ENCODE data around the gene PAQR4.
A peak's percentile ranks its signal among the peaks of the same experiment; 100 is the strongest.

The PAQR4 gene

GRCh38 chr16:2992383-2993081, 23.4 kb downstream of the PAQR4 start:
- no peak for DNase-seq
- Mint-ChIP-seq H3K27ac (peak overlapping the region in 1 of 2 donors; percentile 76), H3K4me3 (no peak overlapping the region), H3K4me1 (no peaks in the 10 kb centered on the region), H3K27me3 (peaks cover 12% of the 10 kb centered on the region), H3K9me3 (no peaks in the 10 kb centered on the region)
- ATAC-seq = no peak

- H3K4me3 Mint-ChIP-seq = no peak overlapping the region
- no peaks in the 10 kb centered on the region for H3K4me1 Mint-ChIP-seq
- H3K27me3 Mint-ChIP-seq = peaks cover 14% of the 10 kb centered on the region
- H3K9me3 Mint-ChIP-seq = no peaks in the 10 kb centered on the region
- DNase-seq (no peak), ATAC-seq (no peak)
- H3K27ac Mint-ChIP-seq = peak overlapping the region in 1 of 2 donors; percentile 42
These were observed 27.1 kb downstream of the PAQR4 start for GRCh38 chr16:2996298-2996697.

GRCh38 chr16:2999929-3000328, 30.8 kb downstream of the PAQR4 start:
- H3K27ac Mint-ChIP-seq = peak overlapping the region in 1 of 2 donors; percentile 89
- peaks cover 4% of the 10 kb centered on the region for H3K4me1 Mint-ChIP-seq

GRCh38 chr16:3000540-3000939, 31.4 kb downstream of the PAQR4 start:
- peaks cover 6% of the 10 kb centered on the region for H3K4me1 Mint-ChIP-seq
- H3K4me3 Mint-ChIP-seq = no peak overlapping the region
- H3K9me3 Mint-ChIP-seq = no peaks in the 10 kb centered on the region
- DNase-seq (no peak), ATAC-seq (no peak)
- H3K27ac Mint-ChIP-seq = no peak overlapping the region
- H3K27me3 Mint-ChIP-seq = peaks cover 22% of the 10 kb centered on the region

More at GRCh38 chr16:2999929-3000328, 30.8 kb downstream of the PAQR4 start:
- Mint-ChIP-seq H3K27me3 (peaks cover 18% of the 10 kb centered on the region), H3K4me3 (no peak overlapping the region), H3K9me3 (no peaks in the 10 kb centered on the region)
- no peak for DNase-seq
- no peak for ATAC-seq

GRCh38 chr16:3001316-3001715, 32.2 kb downstream of the PAQR4 start:
- H3K4me3 Mint-ChIP-seq = no peak overlapping the region
- DNase-seq = no peak
- H3K9me3 Mint-ChIP-seq = no peaks in the 10 kb centered on the region
- H3K27me3 Mint-ChIP-seq = peaks cover 29% of the 10 kb centered on the region
- no peak for ATAC-seq
- no peak overlapping the region for H3K27ac Mint-ChIP-seq
- H3K4me1 Mint-ChIP-seq = peaks cover 6% of the 10 kb centered on the region

- Mint-ChIP-seq H3K4me3 (peak overlapping the region; percentile 65 to 71), H3K4me1 (peaks cover 25% of the 10 kb centered on the region), H3K9me3 (no peaks in the 10 kb centered on the region), H3K27ac (peak overlapping the region in 1 of 2 donors; percentile 76), H3K27me3 (peaks cover 53% of the 10 kb centered on the region)
- ATAC-seq (peak; percentile 99), DNase-seq (peak; percentile 96 to 99)
These were observed 34.6 kb downstream of the PAQR4 start for GRCh38 chr16:3003582-3004270.

GRCh38 chr16:3004319-3004718, 35.2 kb downstream of the PAQR4 start:
- Mint-ChIP-seq H3K9me3 (no peaks in the 10 kb centered on the region), H3K27me3 (peaks cover 53% of the 10 kb centered on the region), H3K4me1 (peaks cover 28% of the 10 kb centered on the region), H3K4me3 (peak overlapping the region in 1 of 2 donors; percentile 71), H3K27ac (no peak overlapping the region)
- DNase-seq = no peak
- ATAC-seq = peak; percentile 34

- H3K4me3 Mint-ChIP-seq = peak overlapping the region; percentile 71 to 79
- peaks cover 48% of the 10 kb centered on the region for H3K27me3 Mint-ChIP-seq
- H3K4me1 Mint-ChIP-seq = peaks cover 28% of the 10 kb centered on the region
- no peak overlapping the region for H3K27ac Mint-ChIP-seq
- ATAC-seq (no peak), DNase-seq (no peak)
- H3K9me3 Mint-ChIP-seq = no peaks in the 10 kb centered on the region
These were observed 35.7 kb downstream of the PAQR4 start for GRCh38 chr16:3004781-3005284.

GRCh38 chr16:3007059-3007956, 38.2 kb downstream of the PAQR4 start:
- Mint-ChIP-seq H3K27ac (no peak overlapping the region), H3K4me3 (peak overlapping the region in 1 of 2 donors; percentile 72), H3K27me3 (peaks cover 53% of the 10 kb centered on the region)

GRCh38 chr16:3007957-3008689, 39.0 kb downstream of the PAQR4 start:
- Mint-ChIP-seq H3K4me1 (peaks cover 32% of the 10 kb centered on the region), H3K4me3 (peak overlapping the region; percentile 56 to 72), H3K9me3 (no peaks in the 10 kb centered on the region), H3K27ac (peak overlapping the region; percentile 47 to 67), H3K27me3 (peaks cover 61% of the 10 kb centered on the region)
- DNase-seq = no peak
- ATAC-seq = no peak

More at GRCh38 chr16:3007059-3007956, 38.2 kb downstream of the PAQR4 start:
- peaks cover 30% of the 10 kb centered on the region for H3K4me1 Mint-ChIP-seq
- ATAC-seq = no peak
- no peak for DNase-seq
- H3K9me3 Mint-ChIP-seq = no peaks in the 10 kb centered on the region

- ATAC-seq = no peak
These were observed 39.5 kb downstream of the PAQR4 start for GRCh38 chr16:3008690-3009037.

GRCh38 chr16:3009568-3010390, 40.6 kb downstream of the PAQR4 start:
- no peak for ATAC-seq
- Mint-ChIP-seq H3K4me1 (peaks cover 29% of the 10 kb centered on the region), H3K27me3 (peaks cover 74% of the 10 kb centered on the region), H3K9me3 (no peaks in the 10 kb centered on the region), H3K4me3 (no peak overlapping the region), H3K27ac (no peak overlapping the region)
- DNase-seq = no peak

More at GRCh38 chr16:3008690-3009037, 39.5 kb downstream of the PAQR4 start:
- H3K27me3 Mint-ChIP-seq = peaks cover 66% of the 10 kb centered on the region
- H3K9me3 Mint-ChIP-seq = no peaks in the 10 kb centered on the region
- no peak for DNase-seq
- H3K27ac Mint-ChIP-seq = peak overlapping the region in 1 of 2 donors; percentile 67
- H3K4me3 Mint-ChIP-seq = peak overlapping the region in 1 of 2 donors; percentile 72
- H3K4me1 Mint-ChIP-seq = peaks cover 32% of the 10 kb centered on the region

GRCh38 chr16:3010510-3010909, 41.4 kb downstream of the PAQR4 start:
- no peak for DNase-seq
- Mint-ChIP-seq H3K27me3 (peaks cover 69% of the 10 kb centered on the region), H3K9me3 (no peaks in the 10 kb centered on the region), H3K27ac (no peak overlapping the region), H3K4me3 (no peak overlapping the region), H3K4me1 (peaks cover 26% of the 10 kb centered on the region)
- no peak for ATAC-seq

GRCh38 chr16:3012246-3012645, 43.1 kb downstream of the PAQR4 start:
- peak overlapping the region in 1 of 2 donors; percentile 41 for H3K4me3 Mint-ChIP-seq
- peaks cover 22% of the 10 kb centered on the region for H3K4me1 Mint-ChIP-seq
- ATAC-seq (peak; percentile 3), DNase-seq (no peak)
- H3K27me3 Mint-ChIP-seq = peaks cover 59% of the 10 kb centered on the region
- H3K27ac Mint-ChIP-seq = no peak overlapping the region
- H3K9me3 Mint-ChIP-seq = no peaks in the 10 kb centered on the region

Data from stimulated activated naive CD8-positive, alpha-beta T cell treated with anti-CD3 and anti-CD28 coated beads, Interleukin-15, amount 100 ng/mL, for 72 hours (primary cell).